Right ventricle myocardium superior (tissue), 1 donor: ENCODE results near the gene WDR46. TPM values are rescaled to one million over a fixed set of nuclear protein-coding genes. Genes with fewer than 3 reads are reported as not detected.
A peak's percentile ranks its signal among the peaks of the same experiment; 100 is the strongest.

ENCODE experiments used
- ATAC-seq: fragments of 200-7000 bp; cut with Tn5 transposase; one replicate; pipeline ENCODE4 v1.9.1; 2020; ENCODE audit warnings: mild to moderate bottlenecking; ENCODE audit not compliant: poor library complexity
- DNase-seq: peaks from one replicate; pipeline ENCODE4 v3.0.0-alpha.2; 2020
- intact Hi-C: fragments of 100-400 bp; cut with DNase I; formaldehyde crosslinking; loops from one replicate; pipeline ENCODE4 v1.11.2; 2022
- total RNA-seq: library from RNA; stranded (reverse); fragmentation: NEBNext Ultra II Directional; extraction: Animal tissue kit (Norgen Biotek cat#: 25700); gene quantifications from one replicate; pipeline ENCODE4 v1.2.1, GENCODE V29; 2021
- donor health status: DM: no; HTN: yes; CAD: no; lungs with severe emphysema.

WDR46 gene
- total RNA-seq, 1 donor from 2014 or later, result 12.8 TPM

GRCh38 chr6:33314943-33315792, 26.1 kb upstream of the WDR46 start:
- no peak for ATAC-seq
- intact Hi-C loops, result no loop called here
- DNase-seq, result peak; percentile 65

GRCh38 chr6:33314515-33314942, 25.5 kb upstream of the WDR46 start:
- intact Hi-C loops, result no loop called here
- ATAC-seq, result peak; percentile 8
- DNase-seq, result peak; percentile 64

GRCh38 chr6:33313709-33314514, 24.9 kb upstream of the WDR46 start, which contains the start of gene TAPBP:
TSS of gene TAPBP (minus strand) at chr6:33314078. CDS start at chr6:33314041, 37 bp downstream.
- peak; percentile 34 for ATAC-seq
- peak; percentile 73 for DNase-seq
- intact Hi-C loops, result no loop called here

GRCh38 chr6:33313105-33313708, 24.2 kb upstream of the WDR46 start:
- intact Hi-C loops, result no loop called here
- ATAC-seq (peak; percentile 8), DNase-seq (no peak)

- ATAC-seq (peak; percentile 9), DNase-seq (no peak)
- intact Hi-C loops, result no loop called here
Measured at GRCh38 chr6:33312361-33313104, 23.5 kb upstream of the WDR46 start.

- ATAC-seq (no peak), DNase-seq (no peak)
- intact Hi-C loops, result no loop called here
Measured at GRCh38 chr6:33306356-33306755, 17.3 kb upstream of the WDR46 start.

GRCh38 chr6:33305052-33305451, 16.0 kb upstream of the WDR46 start:
- DNase-seq (no peak), ATAC-seq (no peak)
- intact Hi-C loops, result no loop called here

GRCh38 chr6:33304216-33304615, 15.2 kb upstream of the WDR46 start:
- DNase-seq (no peak), ATAC-seq (no peak)
- intact Hi-C loops, result no loop called here

GRCh38 chr6:33301877-33302276, 12.8 kb upstream of the WDR46 start:
- no peak for ATAC-seq
- intact Hi-C loops, result no loop called here
- no peak for DNase-seq

- peak; percentile 87 for ATAC-seq
- DNase-seq, result peak; percentile 95
- intact Hi-C loops, result loop anchor here (10.0 kb wide), 1 partner anchor 115 kb away; the partner anchor contains the start of genes CUTA and PHF1
Measured at GRCh38 chr6:33299237-33299944, 10.4 kb upstream of the WDR46 start.

- DNase-seq (peak; percentile 92), ATAC-seq (peak; percentile 83)
- intact Hi-C loops, result loop anchor here (10.0 kb wide), 1 partner anchor 116 kb away; the partner anchor contains the start of genes CUTA and PHF1
Measured at GRCh38 chr6:33298773-33299236, 9.8 kb upstream of the WDR46 start, which contains the start of gene RGL2. TSS of gene RGL2 (minus strand) at chr6:33298942. CDS start at chr6:33298610, 332 bp downstream.

GRCh38 chr6:33297956-33298772, 9.1 kb upstream of the WDR46 start:
- intact Hi-C loops, result loop anchor here (10.0 kb wide), 1 partner anchor 117 kb away; the partner anchor contains the start of genes CUTA and PHF1
- ATAC-seq (peak; percentile 47), DNase-seq (peak; percentile 69)

- ATAC-seq (no peak), DNase-seq (peak; percentile 58)
- intact Hi-C loops, result loop anchor here (10.0 kb wide), 1 partner anchor 117 kb away; the partner anchor contains the start of genes CUTA and PHF1
Measured at GRCh38 chr6:33297406-33297955, 8.4 kb upstream of the WDR46 start.

- DNase-seq (no peak), ATAC-seq (no peak)
Measured at GRCh38 chr6:33296797-33297405, 7.9 kb upstream of the WDR46 start.

GRCh38 chr6:33295621-33296369, 6.8 kb upstream of the WDR46 start:
- intact Hi-C loops, result loop anchor here (10.0 kb wide), 1 partner anchor 119 kb away; the partner anchor contains the start of genes CUTA and PHF1
- DNase-seq (peak; percentile 43), ATAC-seq (no peak)

More at GRCh38 chr6:33296797-33297405, 7.9 kb upstream of the WDR46 start:
- intact Hi-C loops, result loop anchor here (10.0 kb wide), 1 partner anchor 118 kb away; the partner anchor contains the start of genes CUTA and PHF1
